Activated T-cell treated with anti-CD3 and anti-CD28 coated beads, Interleukin-2, amount 50 U/mL, for 24 hours (primary cell): ENCODE measurements around the gene C10orf88.
"Not testable (repeated sequence)": the region's sequence is repeated elsewhere in the genome, so short reads cannot be mapped to it uniquely, and the experiment has no call there.

Experiments used
- DNase-seq: peaks from one replicate; pipeline ENCODE4 v3.0.0-alpha.2; 2020
- H3K27ac Mint-ChIP-seq: 2 replicates; pipeline ENCODE4 v1.8.0; 2020; ENCODE audit warnings: mild to moderate bottlenecking, mixed read lengths
- H3K27me3 Mint-ChIP-seq: 2 replicates; pipeline ENCODE4 v1.8.0; 2020; ENCODE audit warnings: mixed read lengths
- H3K36me3 Mint-ChIP-seq: 2 replicates; pipeline ENCODE4 v1.8.0; 2020; ENCODE audit warnings: low read depth, mixed read lengths
- H3K4me1 Mint-ChIP-seq: 2 replicates; pipeline ENCODE4 v1.8.0; 2020; ENCODE audit warnings: low read depth, mixed read lengths
- H3K4me3 Mint-ChIP-seq: 2 replicates; pipeline ENCODE4 v1.8.0; 2020; ENCODE audit warnings: mild to moderate bottlenecking, moderate library complexity, mixed read lengths
- H3K9me3 Mint-ChIP-seq: 2 replicates; pipeline ENCODE4 v1.8.0; 2020; ENCODE audit warnings: mixed read lengths

The C10orf88 gene

DNA sequence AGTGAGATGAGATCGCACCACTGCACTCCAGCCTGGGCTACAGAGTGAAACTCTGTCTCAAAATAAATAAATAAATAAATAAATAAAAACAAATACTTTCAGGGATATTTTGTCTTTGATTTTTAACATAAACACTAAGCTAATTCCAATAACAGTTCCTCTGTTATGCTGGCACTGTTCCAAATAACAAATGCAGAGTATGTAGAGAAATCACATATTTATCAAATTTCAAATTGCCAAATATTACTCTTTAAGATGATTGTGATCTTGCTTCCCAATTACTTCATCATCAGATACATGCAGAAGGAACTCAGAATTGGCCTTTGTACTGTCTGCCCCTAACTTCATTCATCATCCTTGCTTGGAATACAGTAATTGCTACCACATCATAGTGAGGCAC, 23.9 kb downstream of the C10orf88 start:
- Mint-ChIP-seq H3K9me3 (no peaks in the 10 kb centered on the region), H3K36me3 (peaks cover 39% of the 10 kb centered on the region), H3K4me1 (peaks cover 1% of the 10 kb centered on the region), H3K4me3 (no peak overlapping the region), H3K27me3 (no peaks in the 10 kb centered on the region), H3K27ac (no peak overlapping the region)
- no peak for DNase-seq

DNA sequence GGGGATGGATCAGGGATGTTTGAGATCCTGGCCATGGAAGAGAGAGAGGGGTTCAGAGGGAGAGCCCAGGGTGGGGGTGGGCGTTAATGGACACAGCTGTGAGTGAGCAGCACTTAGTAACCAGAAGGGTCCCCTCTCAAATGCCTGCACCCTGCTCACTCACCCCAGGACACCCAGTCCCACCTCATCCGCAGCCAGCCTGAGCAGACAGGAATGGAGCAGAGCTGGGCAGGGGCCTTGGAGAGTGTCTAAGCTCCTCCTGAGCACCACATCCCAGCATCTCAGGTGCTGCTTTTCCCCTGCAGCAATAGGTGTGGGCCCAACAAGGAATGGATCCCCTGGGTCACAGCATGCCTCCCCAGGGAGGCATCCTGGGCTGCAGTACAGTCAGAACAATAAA, 38.3 kb downstream of the C10orf88 start:
- peaks cover 4% of the 10 kb centered on the region for H3K27me3 Mint-ChIP-seq
- H3K4me1 Mint-ChIP-seq: no peaks in the 10 kb centered on the region
- DNase-seq: no peak
- peaks cover 1% of the 10 kb centered on the region for H3K36me3 Mint-ChIP-seq
- H3K9me3 Mint-ChIP-seq: no peaks in the 10 kb centered on the region
- no peak overlapping the region for H3K4me3 Mint-ChIP-seq
- H3K27ac Mint-ChIP-seq: no peak overlapping the region

DNA sequence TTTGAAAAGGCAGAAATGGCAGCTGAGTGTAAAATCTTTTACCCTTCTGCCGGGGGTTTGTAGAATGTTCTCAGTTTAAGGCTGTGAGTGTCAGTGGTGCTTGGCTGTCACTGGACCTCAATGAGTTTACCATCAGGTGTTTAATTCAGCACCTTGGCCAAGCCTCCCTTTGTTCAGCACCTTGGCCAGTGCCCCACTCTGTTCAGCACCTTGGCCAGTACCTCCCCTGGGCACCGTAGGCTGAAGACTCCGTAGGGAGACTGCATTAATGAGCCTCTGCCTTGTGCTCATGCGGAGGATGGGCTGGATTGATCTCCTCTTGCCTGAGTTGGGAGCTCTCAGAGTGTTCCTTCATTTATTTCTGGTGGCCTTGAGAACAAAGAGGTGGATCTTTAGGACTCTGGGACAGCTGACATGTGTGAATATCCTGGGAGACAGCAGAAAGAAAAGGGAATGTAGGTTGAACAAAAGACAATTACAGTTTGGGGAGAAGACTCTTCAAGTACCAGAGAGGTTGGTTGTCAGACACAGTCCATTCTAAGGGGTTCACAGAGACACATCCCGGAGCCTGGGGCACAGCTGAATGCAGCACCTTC, 42.0 kb downstream of the C10orf88 start:
- no peaks in the 10 kb centered on the region for H3K36me3 Mint-ChIP-seq
- H3K27ac Mint-ChIP-seq: no peak overlapping the region
- peak; percentile 72 for DNase-seq
- no peaks in the 10 kb centered on the region for H3K9me3 Mint-ChIP-seq
- no peak overlapping the region for H3K4me3 Mint-ChIP-seq
- no peaks in the 10 kb centered on the region for H3K4me1 Mint-ChIP-seq
- peaks cover 13% of the 10 kb centered on the region for H3K27me3 Mint-ChIP-seq

DNA sequence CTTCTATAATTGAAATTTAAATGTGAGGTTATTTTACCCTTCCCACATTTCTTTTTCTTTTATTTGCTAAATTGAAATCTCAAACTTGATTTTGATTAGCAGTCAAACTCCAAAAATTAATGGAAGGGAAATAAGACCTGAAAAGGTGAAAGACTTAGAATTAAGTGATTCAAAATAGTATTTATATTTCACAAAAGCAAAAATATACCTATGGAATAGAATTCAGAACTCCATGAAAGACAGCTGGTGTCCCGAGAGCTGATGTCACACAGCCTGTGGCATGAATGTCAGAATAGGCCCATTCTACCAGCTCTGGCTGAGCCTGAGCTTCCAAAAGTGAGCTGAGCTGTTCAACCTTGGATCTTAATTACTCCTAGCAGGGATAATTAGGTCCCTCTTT, 43.7 kb downstream of the C10orf88 start, which contains the start of gene FAM24A:
FAM24A (plus strand) TSS at position 301 of the 400 bp plus-strand sequence. CDS start 1,025 bp downstream, outside the sequence.
- peaks cover 18% of the 10 kb centered on the region for H3K27me3 Mint-ChIP-seq
- H3K9me3 Mint-ChIP-seq: no peaks in the 10 kb centered on the region
- no peak within 1 kb of the TSS for H3K27ac Mint-ChIP-seq
- DNase-seq: no peak
- H3K36me3 Mint-ChIP-seq: no peaks in the 10 kb centered on the region
- no peaks in the 10 kb centered on the region for H3K4me1 Mint-ChIP-seq
- H3K4me3 Mint-ChIP-seq: no peak within 1 kb of the TSS

DNA sequence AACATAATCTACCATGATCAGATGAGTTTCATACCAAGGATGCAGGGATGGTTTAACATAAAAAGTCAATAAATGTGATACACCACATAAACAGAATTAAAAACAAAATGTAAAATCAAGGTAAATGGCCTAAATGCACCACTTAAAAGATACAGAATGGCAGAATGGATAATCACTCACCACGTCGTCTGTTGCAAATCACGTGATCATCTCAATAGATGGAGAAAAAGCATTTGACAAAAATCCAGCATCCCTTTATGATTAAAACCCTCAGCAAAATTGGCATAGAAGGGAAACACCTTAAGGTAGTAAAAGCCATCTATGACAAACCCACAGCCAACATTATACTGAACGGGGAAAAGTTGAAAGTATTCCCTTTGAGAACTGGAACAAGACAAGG, 50.2 kb downstream of the C10orf88 start:
- not testable (repeated sequence) for H3K36me3 Mint-ChIP-seq, DNase-seq, H3K4me3 Mint-ChIP-seq, H3K4me1 Mint-ChIP-seq, H3K27ac Mint-ChIP-seq
- peaks cover 12% of the 10 kb centered on the region for H3K9me3 Mint-ChIP-seq
- peaks cover 54% of the 10 kb centered on the region for H3K27me3 Mint-ChIP-seq

DNA sequence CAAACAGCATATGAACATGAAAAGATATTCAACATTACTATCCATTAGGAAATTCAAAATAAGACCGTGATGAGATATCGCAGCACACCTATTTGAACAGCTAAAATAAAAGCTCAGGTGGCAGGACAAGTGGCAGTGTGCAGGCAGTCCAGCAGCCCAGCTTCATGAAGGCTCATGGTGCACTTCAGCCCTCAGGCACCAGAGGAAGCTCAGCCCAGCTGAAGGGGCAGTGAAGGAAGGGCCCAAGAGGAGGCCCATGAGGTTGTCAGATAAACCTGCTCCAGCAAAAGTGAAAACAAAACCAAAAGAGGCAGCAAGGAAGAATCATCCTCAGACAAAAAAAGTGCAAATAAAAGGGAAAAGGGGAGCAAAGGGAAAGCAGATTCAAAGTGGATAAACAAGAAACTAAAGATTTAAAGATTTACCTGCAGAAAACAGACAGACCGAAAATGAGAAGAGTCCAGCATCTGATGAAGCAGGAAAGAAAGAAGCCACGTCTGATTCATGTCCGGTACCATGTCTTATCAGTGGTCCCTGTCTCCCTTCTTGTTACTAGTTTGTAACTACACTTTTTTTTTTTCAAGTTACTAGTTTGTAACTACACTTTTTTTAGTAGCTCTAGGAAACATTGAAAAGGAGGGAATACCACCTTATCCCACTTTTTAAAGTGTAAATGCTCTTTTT, 59.6 kb downstream of the C10orf88 start:
- H3K4me1 Mint-ChIP-seq: peaks cover 4% of the 10 kb centered on the region
- no peak for DNase-seq
- no peak overlapping the region for H3K4me3 Mint-ChIP-seq
- H3K9me3 Mint-ChIP-seq: no peaks in the 10 kb centered on the region
- H3K36me3 Mint-ChIP-seq: peaks cover 13% of the 10 kb centered on the region
- H3K27ac Mint-ChIP-seq: no peak overlapping the region
- H3K27me3 Mint-ChIP-seq: no peaks in the 10 kb centered on the region

DNA sequence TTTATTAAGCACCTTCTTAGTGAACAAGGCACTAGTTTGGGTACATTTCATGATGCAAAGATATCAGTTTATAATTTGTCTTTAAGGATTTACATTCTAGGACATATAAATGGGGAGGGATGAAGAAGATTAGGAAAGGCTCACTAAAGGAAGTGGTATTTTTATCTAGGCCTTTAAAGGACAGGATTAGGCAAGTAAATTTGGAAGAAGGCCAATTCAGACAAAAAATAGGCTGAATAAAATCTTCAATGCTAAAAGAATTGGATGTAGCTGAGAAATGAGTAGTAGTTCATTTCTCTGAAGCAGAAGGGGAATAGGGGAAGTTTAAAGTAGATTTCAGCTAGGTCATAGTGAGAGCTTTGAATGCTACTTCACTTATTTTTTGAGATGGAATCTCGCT, 69.9 kb downstream of the C10orf88 start:
- H3K4me3 Mint-ChIP-seq: no peak overlapping the region
- H3K36me3 Mint-ChIP-seq: peaks cover 58% of the 10 kb centered on the region
- H3K4me1 Mint-ChIP-seq: peaks cover 29% of the 10 kb centered on the region
- H3K27ac Mint-ChIP-seq: no peak overlapping the region
- no peak for DNase-seq
- no peaks in the 10 kb centered on the region for H3K9me3 Mint-ChIP-seq
- no peaks in the 10 kb centered on the region for H3K27me3 Mint-ChIP-seq

DNA sequence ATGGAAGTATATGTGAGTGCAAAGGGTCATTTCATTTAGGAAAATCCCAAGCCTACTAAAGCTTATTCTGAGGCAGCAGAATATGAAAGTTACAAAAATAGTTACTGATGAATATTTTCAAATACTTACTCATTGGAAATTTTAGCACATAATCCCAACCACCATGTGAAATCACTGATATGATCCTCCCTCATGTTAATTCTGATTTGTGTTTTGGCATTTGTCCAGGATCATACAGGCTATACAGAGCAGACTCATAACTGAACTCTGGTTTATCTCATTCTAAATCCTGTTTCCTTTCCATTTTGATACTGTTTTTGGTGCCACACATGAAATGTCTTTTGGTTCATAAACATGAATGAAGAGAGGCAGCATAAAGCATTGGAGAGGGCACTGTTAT, 71.3 kb downstream of the C10orf88 start:
- peak overlapping the region; percentile 64 for H3K27ac Mint-ChIP-seq
- peak overlapping the region; percentile 2 for H3K4me3 Mint-ChIP-seq
- peaks cover 65% of the 10 kb centered on the region for H3K36me3 Mint-ChIP-seq
- H3K4me1 Mint-ChIP-seq: peaks cover 43% of the 10 kb centered on the region
- H3K27me3 Mint-ChIP-seq: no peaks in the 10 kb centered on the region
- H3K9me3 Mint-ChIP-seq: no peaks in the 10 kb centered on the region
- DNase-seq: no peak
